HepG2 (cell line): Measurements from ENCODE around the gene MC1R. TPM values are rescaled to one million over a fixed set of nuclear protein-coding genes. Genes with fewer than 3 reads are reported as not detected.

Source experiments
- ATAC-seq: fragments of 200-7000 bp; cut with Tn5 transposase; 3 replicates; pipeline ENCODE4 v1.9.1; 2020; ENCODE audit warnings: mild to moderate bottlenecking, moderate library complexity
- BruUV-seq: library from RNA; stranded (reverse); fragments of 400-500 nt; replicated peaks from 2 replicates; lab custom pipeline; 2021; lab: Mats Ljungman, UMichigan
- CTCF ChIA-PET: fragments of 300-600 bp; formaldehyde crosslinking; extraction: SDS; loops from one replicate; lab custom pipeline; 2021; ENCODE audit warnings: low total read pairs, inconsistent platforms, low intra/inter-chr PET ratio; lab: Yijun Ruan, JAX
- POLR2A ChIA-PET: fragments of 350-600 bp; sonication (Branson Sonifier 250); formaldehyde crosslinking; loops from one replicate; lab custom pipeline; 2020; ENCODE audit warnings: antibody characterized with exemption, inconsistent platforms; lab: Yijun Ruan, JAX
- DNase-seq: peaks from one replicate; pipeline ENCODE4 v3.0.0-alpha.2; 2015; ENCODE audit warnings: low spot score
- FAIRE-seq: peaks from 3 replicates; lab custom pipeline; 2011; peaks lifted over from hg19 to GRCh38; lab: Jason Lieb, UNC
- H2AFZ ChIP-seq: one replicate; pipeline ENCODE4 v1.6.1; 2011; ENCODE audit warnings: low read length, inconsistent platforms
- H3K27ac ChIP-seq: fragments of 300-600 bp; 3 replicates; pipeline ENCODE4 v1.8.0; 2011; ENCODE audit warnings: mixed run types, mild to moderate bottlenecking, mixed read lengths, low read length, inconsistent platforms; ENCODE audit not compliant: insufficient read depth; ENCODE audit errors: extremely low read length
- H3K27me3 ChIP-seq, 2 experiments: fragments of 200-600 bp in 1 of 2; 2 replicates in 1 of 2; 3 replicates in 1 of 2; pipeline versions ENCODE4 v1.6.0 to v1.8.0; 2011; ENCODE audit warnings: low read length in 2 of 2, mild to moderate bottlenecking in 2 of 2, moderate library complexity in 2 of 2, inconsistent platforms in 1 of 2; ENCODE audit not compliant: insufficient read depth in 2 of 2, control insufficient read depth in 1 of 2
- H3K36me3 ChIP-seq, 2 experiments: fragments of 200-600 bp in 1 of 2; replicated peaks in 1 of 2; 2 replicates in 1 of 2; 3 replicates in 1 of 2; pipeline versions ENCODE4 v1.5.1 to v1.8.0; 2011; ENCODE audit warnings: low read length in 2 of 2, inconsistent platforms in 1 of 2; ENCODE audit not compliant: insufficient read depth in 2 of 2, control insufficient read depth in 1 of 2
- H3K4me1 ChIP-seq: 2 replicates; pipeline ENCODE4 v1.5.1; 2012; ENCODE audit warnings: low read length, inconsistent platforms; ENCODE audit not compliant: insufficient read depth
- H3K4me2 ChIP-seq: 2 replicates; pipeline ENCODE4 v1.6.0; 2011; ENCODE audit warnings: low read depth, low read length, inconsistent platforms
- H3K4me3 ChIP-seq, 3 experiments: fragments of 200-600 bp in 1 of 3; sonication (generic), shearing (Covaris generic) in 1 of 3; replicated peaks in 1 of 3; 2 replicates each; pipeline ENCODE4 v1.5.1; 2011 to 2016; ENCODE audit warnings: low read length in 3 of 3, inconsistent platforms in 2 of 3, low read depth in 2 of 3, mild to moderate bottlenecking in 2 of 3, control low read depth in 1 of 3, mixed read lengths in 1 of 3; ENCODE audit not compliant: insufficient read depth in 1 of 3
- H3K79me2 ChIP-seq: one replicate; pipeline ENCODE4 v1.6.1; 2011; ENCODE audit warnings: low read length, inconsistent platforms; ENCODE audit not compliant: insufficient read depth
- H3K9ac ChIP-seq: 2 replicates; pipeline ENCODE4 v1.6.0; 2011; ENCODE audit warnings: mild to moderate bottlenecking, low read depth, low read length, inconsistent platforms; ENCODE audit not compliant: insufficient read depth
- H3K9me3 ChIP-seq: 2 replicates; pipeline ENCODE4 v1.5.1; 2012; ENCODE audit warnings: mild to moderate bottlenecking, low read length
- H4K20me1 ChIP-seq: 2 replicates; pipeline ENCODE4 v1.6.0; 2011; ENCODE audit warnings: inconsistent platforms, mild to moderate bottlenecking, low read length, moderate library complexity; ENCODE audit not compliant: insufficient read depth
- AGO2 ChIP-seq: fragments of 200-400 bp; formaldehyde crosslinking; optimal IDR thresholded peaks from 2 replicates; pipeline ENCODE3; 2017; ENCODE audit warnings: mild to moderate bottlenecking, low read depth, low read length, moderate library complexity
- BCL6 ChIP-seq: IDR thresholded peaks from 2 replicates; pipeline ENCODE4 v1.6.1; 2016; ENCODE audit warnings: missing genetic modification reagents, missing compliant biosample characterization
- HOXD1 ChIP-seq: sonication (generic); formaldehyde crosslinking; IDR thresholded peaks from 2 replicates; pipeline ENCODE4 v1.5.0; 2020; ENCODE audit warnings: missing genetic modification reagents
- KAT7 ChIP-seq: IDR thresholded peaks from 2 replicates; pipeline ENCODE4 v1.6.1; 2018; ENCODE audit warnings: borderline replicate concordance, missing compliant biosample characterization
- KLF16 ChIP-seq, 2 experiments: sonication (generic) in 1 of 2; formaldehyde crosslinking in 1 of 2; IDR thresholded peaks; 2 replicates each; pipeline versions ENCODE4 v1.6.1 to v1.8.0; 2016 to 2023; ENCODE audit warnings: missing genetic modification reagents in 2 of 2, missing compliant biosample characterization in 1 of 2
- MIER3 ChIP-seq: IDR thresholded peaks from 2 replicates; pipeline ENCODE4 v1.6.1; 2016; ENCODE audit warnings: missing compliant biosample characterization, borderline replicate concordance
- ONECUT2 ChIP-seq: sonication (generic); formaldehyde crosslinking; IDR thresholded peaks from 2 replicates; pipeline ENCODE4 v1.4.0; 2020; ENCODE audit warnings: missing genetic modification reagents
- RBFOX2 ChIP-seq: fragments of 200-400 bp; formaldehyde crosslinking; IDR thresholded peaks from 2 replicates; pipeline ENCODE4 v1.6.1; 2017; ENCODE audit warnings: low read depth, mild to moderate bottlenecking, low read length
- REXO4 ChIP-seq: sonication (generic); formaldehyde crosslinking; IDR thresholded peaks from 2 replicates; pipeline ENCODE4 v1.8.0; 2022; ENCODE audit warnings: missing genetic modification reagents, mild to moderate bottlenecking, borderline replicate concordance
- RFX5 ChIP-seq: IDR thresholded peaks from 2 replicates; pipeline ENCODE4 v1.6.1; 2011; ENCODE audit warnings: low read depth, low read length, improper control_type of control experiment
- SKI ChIP-seq: fragments of 450-650 bp; IDR thresholded peaks from one replicate; pipeline ENCODE4 v1.6.1; 2018; ENCODE audit warnings: mild to moderate bottlenecking; ENCODE audit not compliant: partially characterized antibody
- TAF1 ChIP-seq: sonication (generic); formaldehyde crosslinking; IDR thresholded peaks from 2 replicates; pipeline ENCODE4 v1.4.0; 2020; ENCODE audit warnings: missing genetic modification reagents
- ZC3H13 ChIP-seq: sonication (generic); formaldehyde crosslinking; IDR thresholded peaks from 2 replicates; pipeline ENCODE4 v1.8.1; 2023; ENCODE audit warnings: mild to moderate bottlenecking, missing genetic modification reagents, moderate library complexity
- WGBS: methylation state at CpG from one replicate; pipeline ENCODE4 v1.1.6; 2017; ENCODE audit warnings: low lambda C conversion rate; 5-methylcytosine and 5-hydroxymethylcytosine counted together
- in situ Hi-C: cut with HindIII; loops from 2 replicates; pipeline ENCODE4 v1.10.0; 2017; ENCODE audit warnings: low pct_unique_long_range_greater_than_20kb; ENCODE audit not compliant: extremely low pct_ligation_motif_present
- intact Hi-C: fragments of 100-400 bp; cut with micrococcal nuclease; formaldehyde crosslinking; loops from one replicate; pipeline ENCODE4 v1.10.0; 2022; ENCODE audit not compliant: unreplicated experiment
- polyA plus RNA-seq, 8 experiments: library from polyadenylated mRNA; depleted of rRNA in 3 of 8; stranded (reverse) in 7 of 8; unstranded in 1 of 8; fragments of >200 nt; fragmentation: Illumina TruSeq in 4 of 8; extraction: Trizol in 4 of 8; gene quantifications; 2 replicates each; pipeline versions ENCODE4 v1.2.1 to v1.2.3, GENCODE V29; 2011 to 2016; ENCODE audit warnings: low read depth in 4 of 8, missing spikeins in 1 of 8, mixed read lengths in 1 of 8; ENCODE audit not compliant: insufficient read depth in 1 of 8
- total RNA-seq, 5 experiments: library from RNA; depleted of rRNA; stranded (reverse); fragments of >200 nt; fragmentation: Illumina TruSeq; extraction: Trizol; gene quantifications; 2 replicates each; pipeline ENCODE4 v1.2.3, GENCODE V29; 2016; ENCODE audit warnings: low read depth in 1 of 5
- TF ChIP-seq, protein P1 (sequence below): sonication (generic); formaldehyde crosslinking; IDR thresholded peaks from 2 replicates; pipeline ENCODE4 v1.5.1; 2020; ENCODE audit warnings: missing genetic modification reagents, mild to moderate bottlenecking, borderline replicate concordance
- TF ChIP-seq, protein P2 (sequence below): sonication (generic); formaldehyde crosslinking; IDR thresholded peaks from 2 replicates; pipeline ENCODE4 v1.4.0; 2020; ENCODE audit warnings: missing genetic modification reagents, borderline replicate concordance

MC1R gene
- total and polyA plus RNA-seq, 2 of the 13 experiments (the other 11 are each of a cell fraction or from before 2014, with no cell fraction given): 9.1 to 14.8 TPM

DNA sequence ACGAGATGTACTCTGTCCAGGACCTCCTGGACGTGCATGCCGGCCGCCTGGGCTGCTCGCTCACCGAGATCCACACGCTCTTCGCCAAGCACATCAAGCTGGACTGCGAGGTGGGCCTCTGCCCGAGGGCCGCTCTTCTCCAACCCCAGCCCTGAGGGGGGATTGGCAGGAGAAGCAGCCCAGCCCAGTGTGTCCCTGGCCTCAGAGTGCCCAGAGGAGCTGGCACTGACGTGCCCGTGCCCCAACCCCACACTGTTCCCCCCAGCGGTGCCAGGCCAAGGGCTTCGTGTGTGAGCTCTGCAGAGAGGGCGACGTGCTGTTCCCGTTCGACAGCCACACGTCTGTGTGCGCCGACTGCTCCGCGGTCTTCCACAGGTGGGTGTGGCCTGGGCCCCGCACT lies 45.5 kb downstream of the MC1R start:
- H3K9me3 ChIP-seq: no peaks in the 10 kb centered on the region
- FAIRE-seq: no peak
- in situ Hi-C loops: no loop called here
- H2AFZ ChIP-seq: no peak overlapping the region
- no peak overlapping the region for H3K9ac ChIP-seq
- DNase-seq: no peak
- H3K27ac ChIP-seq: no peak overlapping the region
- no peak for ATAC-seq
- no TSS peak for BruUV-seq
- ChIA-PET CTCF (no interaction called here), POLR2A (interaction anchor here (1.3 kb wide), 1 partner anchor 10 kb away, joined by 5 read pairs; no protein-coding TSS in a partner anchor)
- H4K20me1 ChIP-seq: no peaks in the 10 kb centered on the region
- H3K36me3 ChIP-seq: peaks cover 13 to 16% of the 10 kb centered on the region in 2 experiments; a peak in 4 of 5 replicates
- 96% methylated on average over 17 of the region's 25 CpGs for WGBS
- H3K79me2 ChIP-seq: no peaks in the 10 kb centered on the region
- H3K4me1 ChIP-seq: no peaks in the 10 kb centered on the region
- no peaks in the 10 kb centered on the region for H3K27me3 ChIP-seq
- H3K4me3 ChIP-seq: no peak overlapping the region
- TF ChIP-seq ZC3H13 (CRISPR knock-in tag) (no peak), KLF16 (CRISPR knock-in tag; IDR thresholded peaks at IDR 0.05) (no peak), AGO2 (peak; percentile 72), BCL6 (CRISPR knock-in tag) (no peak), KAT7 (CRISPR knock-in tag) (no peak), HOXD1 (CRISPR knock-in tag) (no peak), SKI (no peak), RBFOX2 (0 out of 2 replicates have a peak, but pooled peaks have one; percentile 23), MIER3 (CRISPR knock-in tag) (no peak), ONECUT2 (no peak), REXO4 (CRISPR knock-in tag) (no peak), RFX5 (no peak), TAF1 (no peak)
- TF ChIP-seq, protein P1, sequence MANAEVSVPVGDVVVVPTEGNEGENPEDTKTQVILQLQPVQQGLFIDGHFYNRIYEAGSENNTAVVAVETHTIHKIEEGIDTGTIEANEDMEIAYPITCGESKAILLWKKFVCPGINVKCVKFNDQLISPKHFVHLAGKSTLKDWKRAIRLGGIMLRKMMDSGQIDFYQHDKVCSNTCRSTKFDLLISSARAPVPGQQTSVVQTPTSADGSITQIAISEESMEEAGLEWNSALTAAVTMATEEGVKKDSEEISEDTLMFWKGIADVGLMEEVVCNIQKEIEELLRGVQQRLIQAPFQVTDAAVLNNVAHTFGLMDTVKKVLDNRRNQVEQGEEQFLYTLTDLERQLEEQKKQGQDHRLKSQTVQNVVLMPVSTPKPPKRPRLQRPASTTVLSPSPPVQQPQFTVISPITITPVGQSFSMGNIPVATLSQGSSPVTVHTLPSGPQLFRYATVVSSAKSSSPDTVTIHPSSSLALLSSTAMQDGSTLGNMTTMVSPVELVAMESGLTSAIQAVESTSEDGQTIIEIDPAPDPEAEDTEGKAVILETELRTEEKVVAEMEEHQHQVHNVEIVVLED: no peak
- TF ChIP-seq, protein P2, sequence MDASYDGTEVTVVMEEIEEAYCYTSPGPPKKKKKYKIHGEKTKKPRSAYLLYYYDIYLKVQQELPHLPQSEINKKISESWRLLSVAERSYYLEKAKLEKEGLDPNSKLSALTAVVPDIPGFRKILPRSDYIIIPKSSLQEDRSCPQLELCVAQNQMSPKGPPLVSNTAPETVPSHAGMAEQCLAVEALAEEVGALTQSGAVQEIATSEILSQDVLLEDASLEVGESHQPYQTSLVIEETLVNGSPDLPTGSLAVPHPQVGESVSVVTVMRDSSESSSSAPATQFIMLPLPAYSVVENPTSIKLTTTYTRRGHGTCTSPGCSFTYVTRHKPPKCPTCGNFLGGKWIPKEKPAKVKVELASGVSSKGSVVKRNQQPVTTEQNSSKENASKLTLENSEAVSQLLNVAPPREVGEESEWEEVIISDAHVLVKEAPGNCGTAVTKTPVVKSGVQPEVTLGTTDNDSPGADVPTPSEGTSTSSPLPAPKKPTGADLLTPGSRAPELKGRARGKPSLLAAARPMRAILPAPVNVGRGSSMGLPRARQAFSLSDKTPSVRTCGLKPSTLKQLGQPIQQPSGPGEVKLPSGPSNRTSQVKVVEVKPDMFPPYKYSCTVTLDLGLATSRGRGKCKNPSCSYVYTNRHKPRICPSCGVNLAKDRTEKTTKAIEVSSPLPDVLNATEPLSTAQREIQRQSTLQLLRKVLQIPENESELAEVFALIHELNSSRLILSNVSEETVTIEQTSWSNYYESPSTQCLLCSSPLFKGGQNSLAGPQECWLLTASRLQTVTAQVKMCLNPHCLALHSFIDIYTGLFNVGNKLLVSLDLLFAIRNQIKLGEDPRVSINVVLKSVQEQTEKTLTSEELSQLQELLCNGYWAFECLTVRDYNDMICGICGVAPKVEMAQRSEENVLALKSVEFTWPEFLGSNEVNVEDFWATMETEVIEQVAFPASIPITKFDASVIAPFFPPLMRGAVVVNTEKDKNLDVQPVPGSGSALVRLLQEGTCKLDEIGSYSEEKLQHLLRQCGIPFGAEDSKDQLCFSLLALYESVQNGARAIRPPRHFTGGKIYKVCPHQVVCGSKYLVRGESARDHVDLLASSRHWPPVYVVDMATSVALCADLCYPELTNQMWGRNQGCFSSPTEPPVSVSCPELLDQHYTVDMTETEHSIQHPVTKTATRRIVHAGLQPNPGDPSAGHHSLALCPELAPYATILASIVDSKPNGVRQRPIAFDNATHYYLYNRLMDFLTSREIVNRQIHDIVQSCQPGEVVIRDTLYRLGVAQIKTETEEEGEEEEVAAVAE (CRISPR knock-in tag): no peak
- TF ChIP-seq, all 625 proteins: peak for 2
- intact Hi-C loops: no loop called here
- no peak overlapping the region for H3K4me2 ChIP-seq
